ENCODE results near the gene CACNA1H. TPM values are rescaled to one million over a fixed set of nuclear protein-coding genes. Genes with fewer than 3 reads are reported as not detected.

CACNA1H gene
- 10 to 100 TPM in 2 of 4 donors, 1 to 10 TPM in 2; 1.8 to 13.6 (median 10.2) TPM for total RNA-seq

- ATAC-seq (ENCODE audit: low FRiP score) (peak; percentile 15), DNase-seq (ENCODE audit: low spot score) (no peak)
- no peak for TF ChIP-seq CTCF (IDR thresholded peaks at IDR 0.05)
Measured at GRCh38 chr16:1152651-1153259, at the start of gene CACNA1H. TSS of gene CACNA1H (plus strand) at chr16:1153106. CDS start at chr16:1153738, 632 bp downstream.

DNA sequence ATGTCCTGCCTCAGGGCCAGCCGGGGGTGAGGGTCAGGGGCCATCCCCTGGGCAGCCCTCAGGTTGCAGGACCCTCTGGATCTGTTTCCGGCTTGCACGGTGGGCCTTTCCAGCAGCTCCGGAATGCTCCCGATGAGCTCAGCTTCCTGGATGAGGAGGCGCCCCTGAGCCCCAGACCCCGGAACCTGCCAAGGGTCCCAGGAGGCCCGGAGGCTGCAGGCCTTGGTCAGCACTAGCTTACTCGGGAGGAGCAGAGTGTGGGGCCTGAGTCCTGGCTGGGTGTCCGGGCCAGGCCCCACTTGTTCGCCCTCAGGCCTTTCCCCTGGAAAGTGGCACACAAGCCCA is 49.3 kb upstream of the CACNA1H start:
- ATAC-seq (ENCODE audit: low FRiP score) (no peak), DNase-seq (ENCODE audit: low spot score) (no peak)
- no peak for TF ChIP-seq CTCF (IDR thresholded peaks at IDR 0.05)

DNA sequence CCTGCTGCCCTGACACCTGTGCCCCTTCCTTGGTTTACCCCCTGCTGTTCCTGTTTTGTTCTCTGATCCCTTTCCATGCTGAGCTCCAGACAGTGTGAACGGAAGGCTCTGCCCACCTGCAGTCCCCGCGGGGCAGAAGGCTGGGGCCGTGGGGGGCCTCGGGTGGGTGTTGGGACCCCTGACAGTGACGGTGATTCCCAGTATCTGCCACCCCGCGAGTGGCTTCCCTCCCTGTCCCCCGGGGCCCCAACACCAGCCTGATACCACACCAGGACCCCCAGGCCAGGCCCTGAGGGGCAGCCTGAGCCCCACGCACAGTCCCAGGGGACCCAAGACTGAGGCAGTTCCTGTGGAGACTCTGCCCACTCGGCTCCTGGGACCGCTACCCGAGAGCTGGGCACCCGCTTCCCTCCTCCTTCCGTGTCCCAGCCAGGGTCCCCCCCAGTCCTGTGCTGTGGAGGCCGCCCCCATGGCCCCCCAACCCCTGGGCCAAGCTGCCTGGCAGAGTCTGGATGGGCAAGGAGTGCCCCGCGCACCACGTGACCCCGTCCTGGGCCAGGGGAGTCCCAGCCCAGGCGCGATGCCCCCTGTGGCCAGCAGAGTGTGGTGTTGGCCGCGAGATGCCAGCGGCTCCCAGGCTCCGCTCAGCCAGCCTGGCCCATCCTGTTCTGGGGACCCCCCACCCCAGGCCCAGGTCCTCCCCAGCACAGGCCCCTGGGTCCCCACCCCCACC is 46.9 kb upstream of the CACNA1H start:
- DNase-seq (ENCODE audit: low spot score) (no peak), ATAC-seq (ENCODE audit: low FRiP score) (peak; percentile 64)
- TF ChIP-seq CTCF (IDR thresholded peaks at IDR 0.05), result peak in 1 of 3 donors; percentile 80

DNA sequence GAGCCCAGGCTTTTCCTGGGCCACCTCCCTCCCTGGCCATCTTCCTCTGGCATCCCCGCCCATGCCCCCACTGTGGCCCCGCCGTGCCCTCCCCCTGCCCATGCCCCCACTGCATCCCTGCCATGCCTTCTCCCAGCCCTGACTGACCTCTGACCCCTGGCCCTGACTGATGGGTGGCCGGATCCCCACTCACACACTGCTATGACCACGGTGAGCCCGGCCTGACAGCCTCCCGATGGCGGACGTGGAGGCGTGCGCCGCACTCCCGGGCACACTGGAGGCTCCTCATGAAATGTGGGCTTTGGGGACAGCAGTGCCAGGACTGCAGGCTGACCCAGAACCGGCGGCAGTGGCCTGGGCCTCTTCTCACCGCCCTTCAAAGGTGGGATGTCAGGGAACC is 46.2 kb upstream of the CACNA1H start:
- DNase-seq (ENCODE audit: low spot score) (no peak), ATAC-seq (ENCODE audit: low FRiP score) (no peak)
- TF ChIP-seq CTCF (IDR thresholded peaks at IDR 0.05), result no peak

DNA sequence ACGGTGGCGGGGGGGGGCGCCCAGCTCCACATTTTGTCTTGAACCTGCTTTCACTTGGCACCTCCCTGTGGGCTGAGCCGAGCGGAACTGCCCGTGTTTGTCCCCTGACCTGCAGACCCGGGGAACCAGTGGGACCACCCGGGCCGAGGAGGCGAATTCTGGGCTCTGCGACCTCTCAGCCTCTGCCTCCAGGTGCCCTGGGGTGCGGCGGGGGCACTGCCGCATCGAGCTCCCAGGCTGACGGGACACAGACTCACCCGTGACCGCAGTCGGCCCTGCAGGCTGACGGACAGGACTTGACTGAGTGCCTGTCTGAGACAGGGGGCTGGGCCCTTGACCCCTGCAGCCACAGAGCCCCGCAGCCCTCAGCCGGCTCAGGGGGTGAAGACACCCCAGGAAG is 45.8 kb upstream of the CACNA1H start:
- ATAC-seq (ENCODE audit: low FRiP score), result no peak
- TF ChIP-seq CTCF (IDR thresholded peaks at IDR 0.05), result no peak
- DNase-seq (ENCODE audit: low spot score), result no peak

- DNase-seq (ENCODE audit: low spot score) (no peak), ATAC-seq (ENCODE audit: low FRiP score) (no peak)
- TF ChIP-seq CTCF (IDR thresholded peaks at IDR 0.05), result no peak
Measured at GRCh38 chr16:1107731-1108130, 45.2 kb upstream of the CACNA1H start.
